Type B pancreatic cell (in vitro differentiated cells): ENCODE measurements around the gene KHK. TPM values are rescaled to one million over a fixed set of nuclear protein-coding genes. Genes with fewer than 3 reads are reported as not detected.

ENCODE experiments used
- DNase-seq: peaks from one replicate; pipeline ENCODE4 v3.0.0; 2021; ENCODE audit warnings: mixed read lengths; ENCODE audit not compliant: unreplicated experiment; ENCODE audit errors: extremely low spot score
- H3K27ac Mint-ChIP-seq: 2 replicates; pipeline ENCODE4 v1.8.0; 2021; ENCODE audit warnings: mild to moderate bottlenecking, mixed read lengths
- H3K27me3 Mint-ChIP-seq: 2 replicates; pipeline ENCODE4 v1.8.0; 2021; ENCODE audit warnings: mixed read lengths
- H3K36me3 Mint-ChIP-seq: 2 replicates; pipeline ENCODE4 v1.8.0; 2021; ENCODE audit warnings: mixed read lengths
- H3K4me1 Mint-ChIP-seq: one replicate; pipeline ENCODE4 v1.8.0; 2021; ENCODE audit warnings: mixed read lengths; ENCODE audit not compliant: unreplicated experiment
- H3K4me3 Mint-ChIP-seq: 2 replicates; pipeline ENCODE4 v1.8.0; 2021; ENCODE audit warnings: mild to moderate bottlenecking, mixed read lengths
- H3K9me3 Mint-ChIP-seq: 2 replicates; pipeline ENCODE4 v1.8.0; 2021; ENCODE audit warnings: mixed read lengths
- total RNA-seq: library from RNA; stranded (reverse); gene quantifications from 2 replicates; pipeline ENCODE4 v1.2.1, GENCODE V29; 2021; ENCODE audit warnings: low replicate concordance
- TF ChIP-seq, protein P1 (sequence below): fragments of 200-600 bp; sonication (generic); conservative IDR thresholded peaks from 2 replicates; pipeline ENCODE4 v1.5.0; 2021; ENCODE audit warnings: antibody characterized with exemption, mild to moderate bottlenecking

KHK gene
- total RNA-seq, 1 donor from 2014 or later: 14.7 TPM

DNA sequence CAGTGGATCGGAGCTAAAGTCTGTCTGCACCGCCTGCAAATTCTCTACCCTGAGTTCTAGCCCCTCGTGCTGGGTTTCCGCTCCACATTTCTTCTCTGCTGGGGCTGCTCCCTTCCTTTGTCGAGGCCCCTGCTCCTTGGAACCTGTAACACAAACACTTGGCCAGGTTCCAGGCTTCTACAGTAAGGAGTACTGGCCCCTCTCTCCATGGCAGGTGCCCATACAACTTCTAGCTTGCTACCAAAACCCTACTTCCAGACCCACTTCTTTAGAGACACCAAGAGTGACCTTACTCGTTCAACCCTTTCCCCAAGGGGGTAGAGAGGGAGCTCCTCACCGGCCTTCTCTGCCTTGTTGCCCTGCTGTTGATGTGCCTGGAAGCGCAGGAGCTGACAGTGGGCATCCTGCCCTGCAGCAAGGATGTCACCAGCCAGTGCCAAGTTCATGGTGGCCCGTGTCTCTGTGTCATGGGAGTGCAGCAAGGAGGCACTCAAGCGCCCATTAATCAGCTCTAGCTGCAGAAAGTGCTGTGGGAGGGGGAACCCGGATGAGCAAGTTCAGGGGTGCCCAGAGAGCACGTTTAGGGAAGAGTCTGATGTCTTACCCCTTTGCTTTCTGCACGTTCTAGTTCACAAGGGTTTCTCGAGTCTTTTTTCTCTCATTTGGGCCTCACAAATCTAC lies 46.8 kb downstream of the KHK start:
- Mint-ChIP-seq H3K36me3 (peaks cover 8% of the 10 kb centered on the region), H3K9me3 (no peaks in the 10 kb centered on the region), H3K4me1 (peaks cover 12% of the 10 kb centered on the region), H3K4me3 (peak overlapping the region; percentile 95), H3K27me3 (peaks cover 5% of the 10 kb centered on the region), H3K27ac (peak overlapping the region; percentile 78)
- DNase-seq: no peak
- TF ChIP-seq, protein P1, sequence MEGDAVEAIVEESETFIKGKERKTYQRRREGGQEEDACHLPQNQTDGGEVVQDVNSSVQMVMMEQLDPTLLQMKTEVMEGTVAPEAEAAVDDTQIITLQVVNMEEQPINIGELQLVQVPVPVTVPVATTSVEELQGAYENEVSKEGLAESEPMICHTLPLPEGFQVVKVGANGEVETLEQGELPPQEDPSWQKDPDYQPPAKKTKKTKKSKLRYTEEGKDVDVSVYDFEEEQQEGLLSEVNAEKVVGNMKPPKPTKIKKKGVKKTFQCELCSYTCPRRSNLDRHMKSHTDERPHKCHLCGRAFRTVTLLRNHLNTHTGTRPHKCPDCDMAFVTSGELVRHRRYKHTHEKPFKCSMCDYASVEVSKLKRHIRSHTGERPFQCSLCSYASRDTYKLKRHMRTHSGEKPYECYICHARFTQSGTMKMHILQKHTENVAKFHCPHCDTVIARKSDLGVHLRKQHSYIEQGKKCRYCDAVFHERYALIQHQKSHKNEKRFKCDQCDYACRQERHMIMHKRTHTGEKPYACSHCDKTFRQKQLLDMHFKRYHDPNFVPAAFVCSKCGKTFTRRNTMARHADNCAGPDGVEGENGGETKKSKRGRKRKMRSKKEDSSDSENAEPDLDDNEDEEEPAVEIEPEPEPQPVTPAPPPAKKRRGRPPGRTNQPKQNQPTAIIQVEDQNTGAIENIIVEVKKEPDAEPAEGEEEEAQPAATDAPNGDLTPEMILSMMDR: no peak

DNA sequence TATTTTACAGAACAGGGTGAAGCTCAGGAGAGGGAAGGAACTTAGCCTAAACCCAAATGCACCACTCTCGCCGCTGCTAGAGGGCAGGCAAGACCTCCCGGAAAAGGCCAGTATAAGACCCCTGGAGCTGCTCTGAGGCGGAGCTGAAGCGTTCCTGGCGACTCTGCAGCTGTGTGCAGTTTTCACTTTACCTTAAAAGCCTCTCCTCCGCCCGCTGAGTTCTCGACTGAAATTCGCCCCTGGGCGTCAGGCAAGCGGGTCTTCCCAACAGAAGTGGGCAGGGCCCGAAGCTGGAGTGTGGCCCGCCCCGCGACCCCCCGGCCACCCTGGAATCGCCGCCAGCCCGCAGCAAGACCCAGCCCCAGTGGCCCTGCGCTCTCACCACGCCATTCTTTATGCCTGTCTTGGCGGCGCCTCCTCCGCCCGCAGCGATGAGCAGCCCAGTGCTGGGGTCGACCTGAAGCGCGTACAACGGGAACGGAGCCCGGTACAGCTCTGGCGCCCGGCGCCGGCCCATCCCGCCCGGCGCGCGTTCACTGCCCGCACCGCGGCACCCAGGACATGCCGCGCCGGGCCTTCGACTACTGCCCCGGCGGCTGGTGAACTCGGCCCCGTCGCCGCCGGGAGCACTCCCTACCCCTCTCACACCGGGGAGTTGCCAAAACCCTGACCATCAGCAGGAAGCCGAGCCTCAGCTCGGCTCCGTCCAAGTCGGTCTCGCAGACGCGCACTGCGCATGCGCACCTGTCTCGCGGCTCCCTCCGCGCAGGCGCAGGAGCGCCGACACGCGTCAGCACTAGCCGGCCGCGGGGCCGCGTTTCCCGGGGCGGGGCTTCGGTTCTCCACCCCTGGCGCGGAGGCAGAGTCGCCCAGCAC lies 47.6 kb downstream of the KHK start, which contains the start of gene PREB:
Gene PREB, minus strand, starts transcription at position 732 of the 876 bp plus-strand sequence. Its CDS starts 215 bp downstream, at position 517.
- Mint-ChIP-seq H3K27me3 (peaks cover 9% of the 10 kb centered on the region), H3K4me3 (peak within 1 kb of the TSS; percentile 95), H3K9me3 (no peaks in the 10 kb centered on the region), H3K4me1 (peaks cover 12% of the 10 kb centered on the region), H3K36me3 (peaks cover 4% of the 10 kb centered on the region), H3K27ac (peak within 1 kb of the TSS; percentile 86)
- DNase-seq: peak; percentile 100
- TF ChIP-seq, protein P1: peak; percentile 59

DNA sequence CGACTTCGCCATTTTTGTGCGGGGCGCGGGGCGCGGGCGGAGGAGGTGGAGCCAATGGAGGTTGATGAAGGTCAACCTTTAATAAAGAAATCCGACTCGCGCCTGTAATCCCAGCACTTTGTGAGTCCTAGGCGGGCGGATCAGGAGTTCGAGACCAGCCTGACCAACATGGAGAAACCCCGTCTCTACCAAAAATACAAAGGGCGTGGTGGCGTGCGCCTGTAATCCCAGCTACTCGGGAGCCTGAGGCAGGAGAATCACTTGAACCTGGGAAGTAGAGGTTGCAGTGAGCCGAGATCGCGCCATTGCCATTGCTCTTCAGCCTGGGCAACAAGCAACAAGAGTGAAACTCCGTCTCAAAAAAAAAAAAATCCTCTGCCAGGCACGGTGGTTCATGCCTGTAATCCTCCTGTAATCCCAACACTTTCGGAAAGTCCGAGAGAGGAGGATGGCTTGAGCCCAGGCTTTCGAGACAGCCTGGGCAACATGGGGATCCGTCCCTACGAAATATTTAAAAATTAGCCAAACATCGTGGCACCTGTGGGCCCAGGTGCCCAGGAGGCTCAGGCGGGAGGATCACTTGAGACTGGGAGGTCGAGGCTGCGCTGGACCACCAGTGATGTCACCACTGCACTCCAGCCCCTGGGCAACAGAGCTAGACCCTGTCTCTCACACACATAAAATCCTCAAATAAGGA lies 48.4 kb downstream of the KHK start:
- Mint-ChIP-seq H3K9me3 (no peaks in the 10 kb centered on the region), H3K36me3 (no peaks in the 10 kb centered on the region), H3K4me1 (peaks cover 12% of the 10 kb centered on the region), H3K4me3 (peak overlapping the region; percentile 95), H3K27me3 (peaks cover 15% of the 10 kb centered on the region), H3K27ac (peak overlapping the region; percentile 86)
- no peak for DNase-seq
- TF ChIP-seq, protein P1: no peak

DNA sequence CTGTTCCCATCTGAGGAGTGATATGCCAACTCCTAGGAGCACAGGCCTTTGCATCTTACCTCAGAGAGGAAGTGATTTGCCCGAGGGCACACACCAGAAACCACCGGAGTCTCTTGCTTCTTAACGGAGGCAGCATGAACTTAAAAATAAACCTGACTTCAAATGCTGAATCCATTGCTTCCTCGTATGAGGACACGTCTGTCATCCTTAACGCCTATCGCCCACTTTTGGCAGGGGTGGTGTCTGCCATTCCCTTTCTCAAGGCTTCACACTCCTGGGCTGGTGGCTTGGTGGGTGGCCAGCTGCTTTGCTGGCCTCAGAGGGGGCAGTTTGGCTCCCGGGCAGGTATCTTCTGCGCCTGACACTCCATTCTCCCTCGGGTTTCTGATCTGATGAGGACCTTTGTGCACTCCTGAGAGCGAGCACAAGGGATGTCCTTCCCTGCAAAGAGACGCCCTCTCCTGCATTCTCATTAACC lies 48.9 kb downstream of the KHK start:
- Mint-ChIP-seq H3K36me3 (no peaks in the 10 kb centered on the region), H3K4me1 (peaks cover 12% of the 10 kb centered on the region), H3K9me3 (no peaks in the 10 kb centered on the region), H3K27ac (peak overlapping the region; percentile 86), H3K4me3 (peak overlapping the region; percentile 95), H3K27me3 (peaks cover 15% of the 10 kb centered on the region)
- TF ChIP-seq, protein P1: no peak
- no peak for DNase-seq

DNA sequence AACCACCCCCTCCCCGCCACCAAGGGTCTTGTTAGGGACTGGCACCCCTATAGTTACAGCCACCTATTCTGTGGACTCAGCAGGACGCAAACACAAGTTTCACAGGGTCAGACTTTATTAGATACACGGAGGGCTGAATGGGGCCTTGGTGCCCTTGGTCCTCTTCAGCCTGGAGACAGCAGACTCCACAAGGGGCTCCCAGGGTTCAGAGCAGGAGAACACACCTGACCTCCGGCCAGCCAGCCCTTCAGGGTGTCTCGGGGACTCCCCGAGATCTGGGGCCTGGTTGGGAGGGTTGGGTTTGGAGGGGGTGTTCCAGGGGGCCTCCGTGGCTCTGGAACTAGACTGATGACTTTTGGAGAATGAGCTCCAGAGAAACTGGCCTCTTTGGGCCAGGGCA lies 50.2 kb downstream of the KHK start:
- DNase-seq: no peak
- H3K4me1 Mint-ChIP-seq: peaks cover 12% of the 10 kb centered on the region
- no peaks in the 10 kb centered on the region for H3K9me3 Mint-ChIP-seq
- no peaks in the 10 kb centered on the region for H3K36me3 Mint-ChIP-seq
- peaks cover 15% of the 10 kb centered on the region for H3K27me3 Mint-ChIP-seq
- H3K27ac Mint-ChIP-seq: no peak overlapping the region
- TF ChIP-seq, protein P1: no peak
- no peak overlapping the region for H3K4me3 Mint-ChIP-seq
